Stimulated activated CD4-positive, alpha-beta T cell treated with anti-CD3 and anti-CD28 coated beads, TNF-alpha, amount 100 ng/mL, for 24 hours (primary cell): ENCODE results near the gene FDX2.
"Not testable (repeated sequence)": the region's sequence is repeated elsewhere in the genome, so short reads cannot be mapped to it uniquely, and the experiment has no call there.

Source experiments
- DNase-seq, 3 experiments: peaks; one replicate each; pipeline ENCODE4 v3.0.0-alpha.2; 2020; ENCODE audit warnings: low read depth in 3 of 3

FDX2 gene

DNA sequence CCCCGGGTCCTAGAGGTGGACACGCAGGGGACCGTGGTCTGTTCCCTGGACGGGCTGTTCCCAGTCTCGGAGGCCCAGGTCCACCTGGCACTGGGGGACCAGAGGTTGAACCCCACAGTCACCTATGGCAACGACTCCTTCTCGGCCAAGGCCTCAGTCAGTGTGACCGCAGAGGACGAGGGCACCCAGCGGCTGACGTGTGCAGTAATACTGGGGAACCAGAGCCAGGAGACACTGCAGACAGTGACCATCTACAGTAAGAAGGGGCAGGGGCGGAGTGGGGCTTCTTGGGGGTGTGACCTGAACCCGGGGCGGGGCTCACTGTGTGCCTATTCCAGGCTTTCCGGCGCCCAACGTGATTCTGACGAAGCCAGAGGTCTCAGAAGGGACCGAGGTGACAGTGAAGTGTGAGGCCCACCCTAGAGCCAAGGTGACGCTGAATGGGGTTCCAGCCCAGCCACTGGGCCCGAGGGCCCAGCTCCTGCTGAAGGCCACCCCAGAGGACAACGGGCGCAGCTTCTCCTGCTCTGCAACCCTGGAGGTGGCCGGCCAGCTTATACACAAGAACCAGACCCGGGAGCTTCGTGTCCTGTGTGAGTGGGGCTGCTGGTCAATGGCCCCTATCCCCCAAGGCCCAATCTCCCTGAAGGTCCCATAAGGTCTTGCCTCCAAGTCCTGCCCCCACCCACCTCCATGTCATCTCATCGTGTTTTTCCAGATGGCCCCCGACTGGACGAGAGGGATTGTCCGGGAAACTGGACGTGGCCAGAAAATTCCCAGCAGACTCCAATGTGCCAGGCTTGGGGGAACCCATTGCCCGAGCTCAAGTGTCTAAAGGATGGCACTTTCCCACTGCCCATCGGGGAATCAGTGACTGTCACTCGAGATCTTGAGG lies 31.5 kb downstream of the FDX2 start:
- no peak for DNase-seq

DNA sequence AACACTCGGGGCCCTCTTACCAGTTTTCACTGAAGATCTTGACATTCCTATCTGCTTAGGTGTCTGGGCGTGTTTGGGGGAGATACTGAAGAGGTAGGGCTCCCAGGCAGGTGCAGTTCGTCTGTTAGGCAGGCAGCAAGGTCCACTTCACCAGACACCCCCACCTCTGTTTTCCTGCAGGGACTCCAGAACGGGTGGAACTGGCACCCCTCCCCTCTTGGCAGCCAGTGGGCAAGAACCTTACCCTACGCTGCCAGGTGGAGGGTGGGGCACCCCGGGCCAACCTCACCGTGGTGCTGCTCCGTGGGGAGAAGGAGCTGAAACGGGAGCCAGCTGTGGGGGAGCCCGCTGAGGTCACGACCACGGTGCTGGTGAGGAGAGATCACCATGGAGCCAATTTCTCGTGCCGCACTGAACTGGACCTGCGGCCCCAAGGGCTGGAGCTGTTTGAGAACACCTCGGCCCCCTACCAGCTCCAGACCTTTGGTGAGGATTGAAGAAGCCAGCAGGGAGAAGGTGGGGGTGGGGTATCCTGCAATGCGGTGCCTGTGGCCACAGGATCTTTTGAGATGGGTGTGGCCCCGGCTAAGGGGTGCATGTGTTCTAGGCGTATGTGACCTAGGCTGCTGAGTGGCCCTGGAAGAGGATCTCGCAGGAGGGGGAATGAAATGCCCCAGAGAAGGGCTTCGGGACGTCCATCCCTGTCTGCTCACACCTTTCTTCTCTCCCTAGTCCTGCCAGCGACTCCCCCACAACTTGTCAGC lies 32.3 kb downstream of the FDX2 start:
- DNase-seq, result no peak

DNA sequence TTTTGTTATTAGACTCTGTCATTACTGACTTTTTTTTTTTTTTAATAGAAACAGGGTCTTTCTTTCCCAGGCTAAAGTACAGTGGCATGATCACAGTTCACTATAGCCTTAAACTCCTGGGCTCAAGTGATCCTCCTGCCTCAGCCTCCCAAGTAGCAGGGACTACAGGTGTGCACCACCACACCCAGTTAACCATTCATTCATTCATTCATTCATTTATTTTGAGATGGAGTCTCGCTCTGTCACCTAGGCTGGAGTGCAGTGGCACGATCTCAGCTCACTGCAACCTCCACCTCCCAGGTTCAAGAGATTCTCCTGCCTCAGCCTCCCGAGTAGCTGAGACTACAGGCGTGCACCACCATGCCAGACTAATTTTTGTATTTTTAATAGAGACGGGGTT lies 33.8 kb downstream of the FDX2 start:
- not testable (repeated sequence) for DNase-seq

DNA sequence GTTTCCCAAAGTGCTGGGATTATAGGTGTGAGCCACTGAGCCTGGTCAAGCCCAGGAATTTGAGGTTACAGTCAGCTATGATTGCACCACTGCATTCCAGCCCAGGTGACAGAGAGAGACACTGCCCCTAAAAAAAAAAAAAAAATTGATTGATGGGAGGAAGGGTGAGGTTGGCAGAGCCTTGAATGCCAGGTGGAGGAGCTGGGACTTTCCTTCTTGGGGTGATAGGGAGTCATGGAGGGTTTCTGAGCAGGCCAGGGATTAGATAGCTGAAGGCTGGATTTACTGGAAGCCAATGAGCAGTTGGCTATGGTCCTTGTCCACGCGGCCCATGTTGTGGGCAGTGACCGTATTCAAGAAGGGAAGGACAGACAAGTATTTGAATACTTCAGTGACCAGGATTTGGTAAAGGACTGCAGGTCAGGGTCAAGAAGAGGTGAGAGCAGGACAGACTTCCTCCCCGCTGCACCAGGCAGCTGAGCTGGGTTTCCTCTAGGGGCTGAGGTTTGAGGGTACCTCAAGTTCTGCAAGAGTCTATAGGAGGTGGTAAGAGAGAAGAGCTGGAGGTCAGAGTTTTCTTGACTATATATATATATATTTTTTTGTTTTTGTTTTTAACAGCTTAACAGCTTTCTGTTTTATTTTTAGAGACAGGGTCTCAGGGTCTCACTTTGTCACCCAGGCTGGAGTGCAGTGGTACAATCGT lies 35.9 kb downstream of the FDX2 start:
- no peak for DNase-seq

- no peak for DNase-seq
Observed at GRCh38 chr19:10278935-10279334, 36.9 kb downstream of the FDX2 start.

GRCh38 chr19:10277795-10278589 lies 37.8 kb downstream of the FDX2 start:
- DNase-seq, result no peak

GRCh38 chr19:10274589-10274988 lies 41.2 kb downstream of the FDX2 start:
- no peak for DNase-seq

- DNase-seq, result no peak
Observed at GRCh38 chr19:10271543-10272086, 44.2 kb downstream of the FDX2 start.

- DNase-seq, result peak in 2 of 3 experiments; percentile 43 to 76
Observed at GRCh38 chr19:10270616-10271394, 45.0 kb downstream of the FDX2 start, which contains the start of gene ICAM1. ICAM1 (plus strand) TSS chr19:10271120; CDS start chr19:10271160, 40 bp downstream.

- peak in 2 of 3 experiments; percentile 30 to 81 for DNase-seq
Observed at GRCh38 chr19:10270180-10270615, 45.6 kb downstream of the FDX2 start.

DNA sequence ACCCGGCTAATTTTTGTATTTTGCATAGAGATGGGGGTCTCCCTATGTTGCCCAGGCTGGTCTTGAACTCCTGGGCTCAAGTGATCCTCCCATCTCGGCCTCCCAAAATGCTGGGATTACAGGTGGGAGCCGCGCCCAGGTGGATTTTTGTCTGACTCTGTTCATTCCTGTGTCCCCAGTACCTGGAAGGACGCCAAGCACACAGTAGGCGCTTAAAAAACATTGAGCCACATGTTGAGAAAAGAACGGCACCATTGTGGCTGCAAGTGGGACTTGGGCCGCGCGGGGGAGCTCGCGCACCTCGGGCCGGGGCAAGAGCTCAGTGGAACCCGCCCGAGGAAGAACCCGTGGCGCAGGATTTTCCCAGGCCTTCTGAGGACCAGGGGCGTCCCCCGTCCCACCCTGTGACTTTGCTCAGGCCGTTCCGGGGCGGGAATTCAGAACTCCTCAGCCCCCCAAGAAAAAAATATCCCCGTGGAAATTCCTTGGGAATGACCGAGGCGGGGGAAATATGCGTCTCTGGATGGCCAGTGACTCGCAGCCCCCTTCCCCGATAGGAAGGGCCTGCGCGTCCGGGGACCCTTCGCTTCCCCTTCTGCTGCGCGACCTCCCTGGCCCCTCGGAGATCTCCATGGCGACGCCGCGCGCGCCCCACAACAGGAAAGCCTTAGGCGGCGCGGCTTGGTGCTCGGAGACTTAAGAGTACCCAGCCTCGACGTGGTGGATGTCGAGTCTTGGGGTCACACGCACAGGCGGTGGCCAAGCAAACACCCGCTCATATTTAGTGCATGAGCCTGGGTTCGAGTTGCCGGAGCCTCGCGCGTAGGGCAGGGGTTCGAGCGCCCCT lies 46.3 kb downstream of the FDX2 start:
- DNase-seq, result peak; percentile 76 to 90 (median 81)

DNA sequence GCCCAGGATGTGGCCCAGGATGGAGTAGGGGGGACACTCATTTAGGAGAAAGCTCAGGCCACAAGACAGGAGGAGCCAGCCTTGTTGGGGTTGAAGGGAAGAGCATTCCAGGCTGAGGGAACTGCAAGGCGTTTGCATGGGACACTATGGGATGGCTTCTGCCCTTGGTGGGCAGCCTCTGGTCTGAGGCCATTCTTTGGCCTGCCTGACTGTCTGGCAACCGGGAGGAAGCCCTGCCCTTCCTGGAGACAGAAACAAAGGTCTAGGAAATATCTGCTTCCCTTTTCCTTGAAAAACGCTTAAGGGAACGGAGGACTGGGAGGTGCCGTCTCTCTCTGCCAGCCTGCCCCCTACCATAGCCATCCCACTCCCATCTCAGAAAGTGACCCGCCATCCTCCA lies 47.7 kb downstream of the FDX2 start:
- no peak for DNase-seq

DNA sequence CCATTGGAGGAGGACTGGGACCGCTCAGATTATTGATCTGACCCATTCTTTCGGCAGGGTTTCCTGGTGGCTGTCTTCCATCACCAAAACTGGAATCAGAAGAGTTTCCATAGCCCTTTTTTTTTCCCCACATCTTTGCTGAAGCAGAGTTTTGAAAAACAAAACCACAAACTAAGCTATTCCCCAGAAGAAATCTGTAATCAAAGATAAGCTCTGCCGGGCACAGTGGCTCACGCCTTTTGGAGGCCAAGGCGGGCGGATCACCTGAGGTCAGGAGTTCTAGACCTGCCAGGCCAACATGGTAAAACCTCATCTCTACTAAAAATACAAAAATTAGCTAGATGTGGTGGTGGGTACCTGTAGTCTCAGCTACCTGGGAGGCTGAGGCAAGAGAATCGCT lies 49.1 kb downstream of the FDX2 start:
- no peak for DNase-seq

GRCh38 chr19:10262771-10263170 lies 53.0 kb downstream of the FDX2 start:
- DNase-seq, result no peak

DNA sequence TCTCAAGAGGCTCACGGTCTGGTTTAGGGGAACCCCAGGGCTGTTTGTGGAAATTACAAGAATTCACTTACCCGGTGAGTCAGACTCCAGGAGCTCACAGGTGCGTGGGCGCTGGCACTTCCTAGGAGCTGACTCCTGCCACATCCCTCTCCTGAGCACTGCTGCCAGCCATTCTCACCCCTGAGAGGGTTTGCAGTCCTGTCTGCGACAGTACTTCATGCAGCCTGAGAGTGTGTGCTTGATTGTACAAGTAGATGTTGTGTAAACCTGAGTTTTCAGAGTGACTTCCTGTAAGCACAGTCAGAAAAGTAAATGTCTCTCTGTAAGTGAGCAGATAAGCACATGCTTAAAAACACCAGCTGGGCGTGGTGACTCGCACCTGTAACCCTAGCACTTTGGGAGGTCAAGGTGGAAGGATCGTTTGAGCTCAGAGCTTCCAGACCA lies 55.7 kb downstream of the FDX2 start:
- peak in 1 of 3 experiments; percentile 72 for DNase-seq
